GM21447 (cell line): ENCODE measurements around the gene PTGES3.
"Not testable (repeated sequence)": the region's sequence is repeated elsewhere in the genome, so short reads cannot be mapped to it uniquely, and the experiment has no call there.

ENCODE experiments used
- ATAC-seq: cut with Tn5 transposase; IDR thresholded peaks from one replicate; pipeline ENCODE4 v1.9.1; 2021; ENCODE audit not compliant: unreplicated experiment

The PTGES3 gene

GRCh38 chr12:56709759-56710376, 21.8 kb upstream of the PTGES3 start:
- no peak for ATAC-seq

- ATAC-seq: not testable (repeated sequence)
These were observed 16.4 kb upstream of the PTGES3 start for GRCh38 chr12:56704522-56704921.

- no peak for ATAC-seq
These were observed 11.1 kb upstream of the PTGES3 start for GRCh38 chr12:56699020-56699661.

- no peak for ATAC-seq
These were observed 7.4 kb upstream of the PTGES3 start for GRCh38 chr12:56695327-56696101.

GRCh38 chr12:56694161-56694560, 6.1 kb upstream of the PTGES3 start:
- ATAC-seq: no peak

- ATAC-seq: no peak
These were observed 694 bp upstream of the PTGES3 start for GRCh38 chr12:56688846-56689109.

- peak; percentile 4 for ATAC-seq
These were observed 608 bp downstream of the PTGES3 start for GRCh38 chr12:56687223-56688128.

- no peak for ATAC-seq
These were observed 3.2 kb downstream of the PTGES3 start for GRCh38 chr12:56684745-56685359.

- no peak for ATAC-seq
These were observed 5.8 kb downstream of the PTGES3 start for GRCh38 chr12:56682323-56682722.

- ATAC-seq: no peak
These were observed 8.1 kb downstream of the PTGES3 start for GRCh38 chr12:56679883-56680575.

GRCh38 chr12:56678852-56679251, 9.2 kb downstream of the PTGES3 start:
- ATAC-seq: no peak

- no peak for ATAC-seq
These were observed 10.4 kb downstream of the PTGES3 start for GRCh38 chr12:56677680-56678079.

GRCh38 chr12:56676851-56677580, 11.1 kb downstream of the PTGES3 start:
- no peak for ATAC-seq

- no peak for ATAC-seq
These were observed 16.5 kb downstream of the PTGES3 start for GRCh38 chr12:56671608-56672007.

GRCh38 chr12:56670836-56671235, 17.2 kb downstream of the PTGES3 start:
- no peak for ATAC-seq

- no peak for ATAC-seq
These were observed 20.0 kb downstream of the PTGES3 start for GRCh38 chr12:56668197-56668457.

- no peak for ATAC-seq
These were observed 26.0 kb downstream of the PTGES3 start for GRCh38 chr12:56661979-56662638.

- no peak for ATAC-seq
These were observed 26.5 kb downstream of the PTGES3 start for GRCh38 chr12:56661560-56661959.

GRCh38 chr12:56658921-56659320, 29.2 kb downstream of the PTGES3 start:
- no peak for ATAC-seq
